ENCODE data around the gene C6orf136. TPM values are rescaled to one million over a fixed set of nuclear protein-coding genes. Genes with fewer than 3 reads are reported as not detected.

C6orf136 gene
- total and polyA plus RNA-seq, 9 of the 15 experiments (the other 6 are each of a cell fraction or from before 2014, with no cell fraction given): 14.1 to 63.1 (median 18.4) TPM

DNA sequence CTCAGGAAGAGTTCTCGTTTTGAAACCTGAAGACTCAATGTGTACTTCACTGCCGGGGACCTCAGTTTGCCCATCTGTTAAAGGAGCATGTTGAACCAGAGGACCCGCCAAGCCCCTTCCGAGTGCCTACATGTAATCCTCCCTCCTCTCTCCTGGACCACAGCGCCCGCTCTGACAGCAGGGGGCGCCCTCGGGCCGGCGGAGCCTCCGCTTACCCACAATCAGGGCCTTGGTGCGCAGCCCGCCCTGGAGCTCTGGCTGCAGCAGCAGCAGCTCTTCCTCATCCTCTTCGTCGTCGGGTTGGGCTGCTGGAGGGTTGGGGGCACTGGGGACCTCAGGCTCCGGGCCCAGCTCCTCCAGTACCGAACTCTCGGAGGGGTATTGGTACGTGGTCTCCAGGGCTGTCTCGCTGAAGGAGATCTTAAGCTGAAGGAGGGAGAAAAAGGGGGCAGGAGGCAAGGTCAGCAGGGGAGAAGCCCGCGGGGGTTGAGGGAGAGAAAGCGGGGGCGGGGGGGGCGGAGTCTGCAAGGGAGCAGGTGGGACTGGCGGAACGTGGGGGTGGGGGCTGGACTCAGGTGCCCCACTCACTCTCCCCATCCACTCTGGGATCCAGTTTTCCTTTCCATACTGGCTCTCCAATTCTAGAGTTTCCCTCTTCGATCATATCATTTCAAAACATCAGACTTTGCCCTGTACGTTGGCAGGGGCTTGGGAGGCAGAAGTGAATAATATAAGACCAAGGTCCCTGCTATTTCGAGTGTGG, 32.2 kb downstream of the C6orf136 start (continued):
- TF ChIP-seq, protein P1, sequence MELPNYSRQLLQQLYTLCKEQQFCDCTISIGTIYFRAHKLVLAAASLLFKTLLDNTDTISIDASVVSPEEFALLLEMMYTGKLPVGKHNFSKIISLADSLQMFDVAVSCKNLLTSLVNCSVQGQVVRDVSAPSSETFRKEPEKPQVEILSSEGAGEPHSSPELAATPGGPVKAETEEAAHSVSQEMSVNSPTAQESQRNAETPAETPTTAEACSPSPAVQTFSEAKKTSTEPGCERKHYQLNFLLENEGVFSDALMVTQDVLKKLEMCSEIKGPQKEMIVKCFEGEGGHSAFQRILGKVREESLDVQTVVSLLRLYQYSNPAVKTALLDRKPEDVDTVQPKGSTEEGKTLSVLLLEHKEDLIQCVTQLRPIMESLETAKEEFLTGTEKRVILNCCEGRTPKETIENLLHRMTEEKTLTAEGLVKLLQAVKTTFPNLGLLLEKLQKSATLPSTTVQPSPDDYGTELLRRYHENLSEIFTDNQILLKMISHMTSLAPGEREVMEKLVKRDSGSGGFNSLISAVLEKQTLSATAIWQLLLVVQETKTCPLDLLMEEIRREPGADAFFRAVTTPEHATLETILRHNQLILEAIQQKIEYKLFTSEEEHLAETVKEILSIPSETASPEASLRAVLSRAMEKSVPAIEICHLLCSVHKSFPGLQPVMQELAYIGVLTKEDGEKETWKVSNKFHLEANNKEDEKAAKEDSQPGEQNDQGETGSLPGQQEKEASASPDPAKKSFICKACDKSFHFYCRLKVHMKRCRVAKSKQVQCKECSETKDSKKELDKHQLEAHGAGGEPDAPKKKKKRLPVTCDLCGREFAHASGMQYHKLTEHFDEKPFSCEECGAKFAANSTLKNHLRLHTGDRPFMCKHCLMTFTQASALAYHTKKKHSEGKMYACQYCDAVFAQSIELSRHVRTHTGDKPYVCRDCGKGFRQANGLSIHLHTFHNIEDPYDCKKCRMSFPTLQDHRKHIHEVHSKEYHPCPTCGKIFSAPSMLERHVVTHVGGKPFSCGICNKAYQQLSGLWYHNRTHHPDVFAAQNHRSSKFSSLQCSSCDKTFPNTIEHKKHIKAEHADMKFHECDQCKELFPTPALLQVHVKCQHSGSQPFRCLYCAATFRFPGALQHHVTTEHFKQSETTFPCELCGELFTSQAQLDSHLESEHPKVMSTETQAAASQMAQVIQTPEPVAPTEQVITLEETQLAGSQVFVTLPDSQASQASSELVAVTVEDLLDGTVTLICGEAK (IDR thresholded peaks at IDR 0.05): no peak
- TF ChIP-seq, protein P1 (CRISPR knock-in tag; IDR thresholded peaks at IDR 0.05): no peak
- TF ChIP-seq TRIM28 (IDR thresholded peaks at IDR 0.05): no peak
- peak; percentile 63; the same call in 1 of the 2 replicates for TF ChIP-seq CBFB (CRISPR knock-in tag; IDR thresholded peaks at IDR 0.05)
- no peak for TF ChIP-seq ZNF140 (CRISPR knock-in tag; IDR thresholded peaks at IDR 0.05)
- TF ChIP-seq PPARD (CRISPR knock-in tag; IDR thresholded peaks at IDR 0.05): no peak
- no peak for TF ChIP-seq POLR2A (conservative IDR thresholded peaks at IDR 0.05)
- no peak for TF ChIP-seq NR2C2 (CRISPR knock-in tag; IDR thresholded peaks at IDR 0.05)
- no peak for TF ChIP-seq NR2C2 (tag; IDR thresholded peaks at IDR 0.05)
- TF ChIP-seq ZNF174 (CRISPR knock-in tag; IDR thresholded peaks at IDR 0.05): no peak
- TF ChIP-seq SMAD1 (IDR thresholded peaks at IDR 0.05; ENCODE audit: low read depth, low read length, partially characterized antibody): no peak
- TF ChIP-seq, protein P2, sequence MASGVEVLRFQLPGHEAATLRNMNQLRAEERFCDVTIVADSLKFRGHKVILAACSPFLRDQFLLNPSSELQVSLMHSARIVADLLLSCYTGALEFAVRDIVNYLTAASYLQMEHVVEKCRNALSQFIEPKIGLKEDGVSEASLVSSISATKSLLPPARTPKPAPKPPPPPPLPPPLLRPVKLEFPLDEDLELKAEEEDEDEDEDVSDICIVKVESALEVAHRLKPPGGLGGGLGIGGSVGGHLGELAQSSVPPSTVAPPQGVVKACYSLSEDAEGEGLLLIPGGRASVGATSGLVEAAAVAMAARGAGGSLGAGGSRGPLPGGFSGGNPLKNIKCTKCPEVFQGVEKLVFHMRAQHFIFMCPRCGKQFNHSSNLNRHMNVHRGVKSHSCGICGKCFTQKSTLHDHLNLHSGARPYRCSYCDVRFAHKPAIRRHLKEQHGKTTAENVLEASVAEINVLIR (CRISPR knock-in tag; IDR thresholded peaks at IDR 0.05): no peak
- TF ChIP-seq SNRNP70 (optimal IDR thresholded peaks at IDR 0.05; ENCODE audit: low read depth, low read length): no peak
- TF ChIP-seq SPI1 (IDR thresholded peaks at IDR 0.05; ENCODE audit: borderline replicate concordance, low read depth, low read length): 0 out of 2 replicates have a peak, but pooled peaks have one; percentile 1
- TF ChIP-seq SMAD4 (CRISPR knock-in tag; conservative IDR thresholded peaks at IDR 0.05): 0 out of 2 replicates have a peak, but pooled peaks have one; percentile 16
- peak; percentile 76 to 80 for TF ChIP-seq NRF1 (conservative IDR thresholded peaks at IDR 0.05 in 1 of 2, IDR thresholded peaks at IDR 0.05 in 1 of 2)
- TF ChIP-seq TEAD1 (CRISPR knock-in tag; IDR thresholded peaks at IDR 0.05): peak in 1 of 2 experiments; percentile 56; a peak in 1 of 4 replicates
- TF ChIP-seq ZNF384 (IDR thresholded peaks at IDR 0.05; ENCODE audit: low read depth, low read length): peak; percentile 49; the same call in 1 of the 2 replicates

Data from K562 (cell line).